Mammary epithelial cell (primary cell): Measurements from ENCODE around the gene ZNF234.

Experiments used
- CTCF ChIP-seq, 2 donors: IDR thresholded peaks in 1 of 2; conservative IDR thresholded peaks in 1 of 2; 2 replicates each; pipeline ENCODE4 v1.5.1; 2011 to 2012; ENCODE audit warnings: inconsistent platforms in 2 of 2, low read length in 2 of 2, mild to moderate bottlenecking in 2 of 2, control low read depth in 1 of 2, low read depth in 1 of 2; ENCODE audit not compliant: insufficient read depth in 1 of 2; ENCODE audit errors: extremely low read depth in 1 of 2
- EZH2 ChIP-seq: IDR thresholded peaks from 2 replicates; pipeline ENCODE4 v1.6.1; 2012; ENCODE audit warnings: low read length, inconsistent platforms, borderline replicate concordance

GRCh38 chr19:44204772-44205171 is 63.4 kb downstream of the ZNF234 start:
- TF ChIP-seq CTCF (conservative IDR thresholded peaks at IDR 0.05 in 1 of 2, IDR thresholded peaks at IDR 0.05 in 1 of 2; ENCODE audit: extremely low read depth in 1 of 2, insufficient read depth in 1 of 2, low read depth in 1 of 2, low read length in 2 of 2) (no peak), EZH2 (no peak)
